Stimulated activated CD8-positive, alpha-beta memory T cell treated with anti-CD3 and anti-CD28 coated beads, Interleukin-7, amount 100 ng/mL, for 24 hours (primary cell): ENCODE measurements around the gene DMD.

Experiments used
- DNase-seq: peaks from one replicate; pipeline ENCODE4 v3.0.0-alpha.2; 2020; ENCODE audit warnings: low read depth

The DMD gene

DNA sequence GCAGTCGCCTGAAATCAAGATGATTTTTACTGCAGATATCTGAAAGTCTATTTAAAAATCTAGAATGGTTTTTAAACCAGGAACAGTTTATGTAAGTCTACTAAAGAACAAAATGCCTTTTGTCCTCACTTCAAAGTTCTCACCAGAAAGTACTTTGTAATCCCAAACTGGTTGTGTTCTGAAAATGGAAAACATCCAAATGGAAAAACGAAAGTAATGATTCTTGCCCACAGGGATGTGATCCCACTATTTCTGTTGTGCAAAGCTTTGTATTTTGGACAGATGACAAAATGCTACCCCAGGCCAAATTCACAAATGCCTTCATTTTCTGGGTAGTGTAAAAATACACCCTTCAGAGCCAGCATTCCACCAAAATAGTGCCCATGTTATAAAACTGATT, 1874.0 kb downstream of the DMD start:
- no peak for DNase-seq

DNA sequence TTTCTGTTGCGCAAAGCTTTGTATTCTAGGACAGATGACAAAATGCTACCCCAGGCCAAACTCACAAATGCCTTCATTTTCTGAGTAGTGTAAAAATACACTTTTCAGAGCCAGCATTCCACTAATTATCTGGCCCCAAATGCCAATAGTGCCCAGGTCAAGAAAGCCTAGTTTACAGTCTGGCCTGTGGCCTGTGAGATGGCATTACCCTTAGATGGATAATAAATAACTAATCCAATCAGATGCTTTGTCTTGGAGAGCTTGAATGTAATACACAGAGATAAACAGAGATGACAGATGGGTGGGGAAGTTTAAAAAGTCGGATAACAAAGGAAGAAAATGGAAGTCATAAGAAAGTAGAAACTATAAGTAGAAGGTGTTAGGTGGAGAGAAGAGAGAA, 1874.9 kb downstream of the DMD start:
- no peak for DNase-seq

DNA sequence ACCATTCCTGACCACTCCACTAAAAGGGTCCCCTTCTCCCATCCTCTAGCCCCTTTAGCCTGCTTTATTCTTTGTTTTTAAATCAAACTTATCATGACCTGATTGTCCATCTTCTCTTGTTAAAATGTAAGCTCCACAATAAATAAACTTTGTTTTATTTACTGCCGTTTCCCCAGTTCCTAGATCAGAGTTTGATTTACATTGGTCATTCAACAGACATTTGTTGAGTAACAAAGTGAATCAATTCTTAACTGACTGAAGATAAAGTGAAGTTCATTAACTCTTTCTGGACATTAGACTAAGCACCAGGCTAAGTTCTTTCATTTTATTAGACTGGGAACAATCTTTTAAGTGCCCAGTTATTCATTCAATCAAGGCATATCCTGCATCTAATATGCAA, 1876.4 kb downstream of the DMD start:
- DNase-seq, result no peak

DNA sequence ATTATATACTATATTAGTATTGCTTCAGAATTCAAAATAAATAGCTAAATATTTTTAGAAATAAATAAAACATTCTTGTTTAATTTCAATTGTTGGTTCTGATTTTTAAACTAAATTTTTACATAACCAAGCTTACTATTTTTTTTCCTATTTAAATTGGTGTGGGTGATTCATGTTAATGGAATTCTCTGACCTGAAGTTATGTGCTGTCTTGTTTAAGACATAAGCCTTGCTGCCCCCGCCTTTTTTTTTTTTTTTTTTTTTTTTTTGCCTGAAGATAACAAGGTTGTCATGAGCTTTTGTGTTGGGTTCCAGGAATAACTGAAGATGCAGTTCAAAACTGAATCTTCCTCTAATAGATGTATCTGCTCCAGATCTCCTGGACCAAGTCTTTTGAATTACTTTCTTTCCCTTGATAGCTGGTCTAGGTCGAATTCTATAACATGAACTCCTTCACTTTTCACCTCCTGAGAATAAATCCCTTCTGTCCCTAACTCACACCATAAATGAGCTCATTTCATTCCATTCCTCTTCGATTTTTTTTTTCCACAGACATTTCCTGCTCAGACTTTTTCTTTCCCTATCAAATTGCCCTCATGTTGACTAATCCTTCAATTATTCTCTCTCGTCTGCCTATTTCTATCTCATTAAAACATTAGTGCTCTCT, 1878.1 kb downstream of the DMD start:
- DNase-seq, result no peak

DNA sequence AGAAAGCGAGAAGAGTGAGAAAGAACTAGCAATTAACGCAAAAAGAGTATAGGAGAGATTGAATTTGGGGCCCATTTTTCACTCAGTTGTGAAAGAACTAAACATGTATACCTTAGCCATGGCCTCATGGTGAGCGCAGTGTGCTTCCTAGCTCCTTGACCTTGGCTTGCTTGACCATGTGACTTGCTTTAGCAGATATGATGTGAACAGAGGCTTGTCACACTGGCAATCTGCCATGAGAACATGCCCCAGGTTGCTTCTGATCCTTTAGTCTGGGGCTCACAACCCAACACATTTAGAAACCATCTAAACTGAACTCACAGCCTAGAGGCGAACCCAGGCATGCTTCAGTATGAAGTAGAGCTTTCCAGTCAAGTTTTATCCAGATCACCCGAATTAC, 1879.4 kb downstream of the DMD start:
- DNase-seq, result no peak

DNA sequence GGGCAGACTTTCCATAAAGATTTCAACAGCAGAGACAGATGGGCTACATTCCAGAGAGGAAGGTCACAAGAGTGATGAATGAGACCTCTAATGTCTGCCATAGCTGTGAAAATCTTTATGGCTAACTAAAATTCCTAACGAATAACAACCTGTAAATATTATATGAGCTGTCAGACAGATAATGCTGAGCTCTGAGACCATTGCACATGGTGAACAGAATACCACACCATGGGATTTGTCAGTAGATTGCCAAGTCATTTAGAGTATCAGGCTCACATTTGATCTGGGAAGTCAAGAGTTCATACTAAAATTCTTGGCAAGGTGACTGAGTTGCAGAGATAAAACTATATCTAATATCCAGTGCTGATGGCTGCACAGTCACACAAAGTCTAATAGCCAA, 1880.3 kb downstream of the DMD start:
- no peak for DNase-seq

DNA sequence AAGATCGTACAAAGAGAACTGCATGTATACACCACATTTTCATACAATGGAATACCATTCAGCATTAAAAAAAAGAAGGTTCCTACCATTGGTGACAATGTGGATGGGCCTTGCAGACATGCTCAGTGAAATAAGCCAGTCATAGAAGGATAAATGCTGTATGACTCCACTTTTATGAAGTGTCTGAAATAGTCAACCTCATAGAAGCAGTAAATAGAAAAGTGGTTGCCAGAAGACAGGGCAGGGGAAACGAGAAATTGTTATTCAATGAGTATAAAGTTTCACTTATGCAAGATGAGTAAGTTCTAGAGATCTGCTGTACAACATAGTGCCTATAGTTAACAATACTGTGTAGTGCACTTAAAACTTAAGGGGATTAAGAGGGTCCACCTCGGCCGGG, 1882.1 kb downstream of the DMD start:
- no peak for DNase-seq

DNA sequence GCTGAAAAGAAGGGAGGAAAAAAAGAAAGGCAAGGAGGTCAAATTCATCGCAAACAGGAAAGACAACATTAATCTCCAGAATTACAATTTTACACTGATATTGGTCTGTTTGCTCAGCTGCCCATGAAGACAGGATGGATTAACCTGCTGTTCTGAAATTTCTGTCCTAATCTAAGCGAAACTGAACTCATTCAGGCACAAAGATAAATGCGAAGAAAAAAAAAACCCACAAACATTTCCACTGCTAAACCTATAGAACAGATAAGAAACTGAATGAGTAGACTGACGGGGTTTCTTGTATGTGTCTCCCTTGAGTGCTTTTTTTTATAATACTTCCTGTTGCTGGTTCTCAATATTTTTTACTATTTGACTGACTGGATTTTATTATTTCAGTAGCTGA, 1887.7 kb downstream of the DMD start:
- no peak for DNase-seq

DNA sequence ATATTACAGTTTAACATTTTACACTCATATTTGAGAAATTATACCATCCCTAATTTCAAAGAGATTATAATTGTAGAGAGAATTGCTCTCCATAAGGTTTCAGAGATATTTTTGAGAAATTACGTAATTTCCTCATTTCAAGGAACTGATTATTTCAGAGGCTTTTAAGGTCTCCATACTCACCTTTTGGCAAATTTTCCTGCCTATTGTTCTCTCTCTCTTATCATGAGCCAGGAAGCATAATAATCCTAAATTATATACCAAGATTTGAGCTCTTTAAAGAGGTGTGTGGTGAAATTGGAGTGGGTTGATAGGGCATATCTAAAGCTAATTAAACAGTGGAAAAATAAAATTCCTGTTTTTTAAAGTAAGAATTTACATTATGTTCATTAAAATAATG, 1890.6 kb downstream of the DMD start:
- DNase-seq, result no peak

DNA sequence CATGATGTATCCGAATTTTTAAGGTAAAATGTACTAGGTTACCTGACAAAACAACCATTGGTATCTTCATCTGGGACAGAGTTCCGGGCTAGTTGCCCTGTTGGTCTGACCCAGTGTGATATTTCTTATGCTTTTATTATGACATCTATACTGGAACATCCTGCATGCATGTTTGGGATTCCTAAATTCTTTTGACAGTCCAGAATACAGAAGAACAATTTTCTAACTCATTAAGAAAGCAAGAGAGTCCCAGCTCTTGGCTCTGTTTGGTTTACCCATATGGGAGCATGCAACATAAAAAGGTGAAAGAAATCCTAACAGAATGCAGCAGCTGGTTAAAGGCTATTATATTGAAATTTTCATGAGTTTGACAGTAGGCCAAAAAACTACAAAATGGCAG, 1891.8 kb downstream of the DMD start:
- no peak for DNase-seq

DNA sequence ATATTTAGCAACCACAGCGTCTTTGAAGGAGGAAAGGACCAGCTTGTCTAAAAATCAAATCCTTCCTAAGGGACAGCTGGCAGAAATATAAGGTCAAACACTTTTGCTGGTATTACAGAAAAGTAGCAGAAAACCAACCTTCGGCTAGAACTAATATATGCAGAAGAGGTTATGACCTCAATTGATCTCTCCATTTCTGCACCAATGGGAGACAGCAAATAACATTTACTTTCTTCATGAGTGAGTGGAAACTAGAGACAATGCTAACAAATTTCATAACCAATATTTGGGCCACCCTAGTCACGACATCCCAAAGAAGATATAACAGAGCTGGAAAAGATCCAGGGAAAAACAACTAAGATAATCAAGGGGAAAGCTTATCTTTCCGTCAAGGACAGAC, 1892.5 kb downstream of the DMD start:
- DNase-seq, result no peak

DNA sequence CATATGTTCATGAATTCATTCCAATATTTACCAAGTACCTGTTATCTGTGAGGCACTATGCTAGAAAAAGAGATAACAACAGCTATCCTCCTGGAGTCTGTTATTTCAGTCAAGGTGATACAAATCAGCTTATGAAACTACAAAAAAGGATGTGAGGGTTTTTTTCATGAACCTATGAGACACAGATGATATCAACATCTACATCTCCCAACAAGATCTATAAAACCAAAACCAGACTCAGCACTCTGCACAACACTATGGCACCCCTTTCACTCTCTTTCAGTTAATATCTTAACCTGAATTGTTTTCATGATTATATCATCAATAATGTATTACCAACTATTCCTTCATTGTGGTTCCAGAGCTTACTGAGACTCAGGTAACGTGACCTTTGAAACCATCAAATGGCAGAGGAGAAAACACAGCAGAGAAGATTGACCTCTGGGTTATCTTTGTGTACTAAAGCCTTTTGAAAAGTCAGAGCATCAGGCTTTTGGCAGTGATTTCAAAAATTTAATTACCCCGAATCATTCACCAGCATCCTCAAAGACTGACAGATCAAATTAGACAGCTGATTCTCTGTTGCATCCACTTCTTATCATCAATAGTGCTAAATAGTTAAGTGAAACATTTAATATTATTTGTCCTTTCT, 1894.9 kb downstream of the DMD start:
- DNase-seq, result no peak

DNA sequence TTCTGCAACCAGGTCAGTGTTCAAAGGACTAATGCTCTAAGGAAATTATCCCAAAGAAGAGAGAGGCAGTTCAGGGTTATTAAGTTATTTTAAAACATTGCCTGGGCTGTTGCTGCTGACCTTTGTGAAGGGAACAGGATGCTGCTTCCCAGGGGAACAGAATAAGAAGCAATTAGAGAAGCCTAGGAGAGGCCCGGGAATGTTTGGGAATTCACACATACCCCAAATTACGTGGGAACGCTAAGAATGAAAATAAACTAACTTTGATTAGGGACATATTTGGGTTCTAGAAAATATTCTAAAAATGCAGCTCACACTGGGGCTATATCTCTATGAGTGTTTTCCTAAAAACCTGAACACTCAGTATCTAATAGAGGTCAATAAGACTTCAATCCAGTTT, 1896.4 kb downstream of the DMD start:
- no peak for DNase-seq

DNA sequence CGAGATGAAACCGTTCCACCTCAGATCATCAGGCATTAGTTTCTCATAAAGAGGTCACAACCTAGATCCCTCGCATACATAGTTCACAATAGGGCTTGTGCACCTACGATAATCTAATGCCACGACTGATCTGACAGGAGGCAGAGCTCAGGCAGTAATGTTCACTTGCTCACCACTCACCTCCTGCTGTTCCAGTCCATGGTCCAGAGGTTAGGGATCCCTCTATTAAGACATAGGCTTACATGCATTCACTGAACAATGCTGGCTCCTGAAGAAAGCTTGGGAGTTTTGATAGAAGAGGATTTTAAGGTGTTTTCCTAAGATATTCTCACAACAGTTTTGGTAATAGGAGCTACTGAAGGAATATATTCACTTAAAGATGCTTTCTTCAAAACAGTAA, 1903.4 kb downstream of the DMD start:
- no peak for DNase-seq

DNA sequence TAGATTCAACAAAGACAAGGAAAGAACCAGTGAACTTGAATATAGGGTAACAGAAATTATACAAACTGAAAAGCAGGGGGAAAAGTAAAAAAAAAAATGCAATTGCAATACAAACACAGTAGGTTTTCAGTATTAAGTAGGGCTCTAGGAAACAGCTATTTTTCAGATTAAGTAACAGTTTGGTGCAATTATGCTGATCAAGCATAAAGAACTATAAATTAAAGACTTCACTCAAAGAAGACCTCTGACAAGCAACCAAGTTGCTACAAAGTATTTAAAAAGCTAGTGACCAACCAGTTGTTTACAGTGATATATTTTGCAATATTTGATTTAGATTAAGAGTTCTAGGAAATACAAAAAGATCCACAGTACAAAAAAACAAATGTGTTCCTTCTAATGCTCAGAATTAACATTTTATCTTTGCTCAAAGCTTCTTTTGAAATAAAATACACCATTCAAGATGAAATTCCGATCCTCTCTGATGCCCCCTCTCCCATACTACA, 1908.7 kb downstream of the DMD start:
- no peak for DNase-seq

DNA sequence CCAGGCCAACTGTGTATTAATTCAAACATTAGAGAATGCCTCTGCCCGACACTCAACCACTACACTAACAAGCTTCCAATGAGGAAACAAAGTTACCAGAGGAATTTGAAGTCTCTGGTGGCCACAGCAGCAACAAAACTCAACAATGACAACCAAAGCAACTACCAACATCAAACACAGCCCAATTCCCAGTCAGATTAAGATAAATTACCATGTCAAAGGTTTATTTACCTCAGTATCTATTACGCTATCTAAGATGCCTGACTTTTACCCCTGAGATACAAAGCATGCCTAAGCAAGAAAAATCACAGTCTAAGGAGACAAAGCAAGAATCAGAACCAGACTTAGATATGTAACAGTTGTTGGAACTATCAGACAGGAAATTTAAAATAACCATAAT, 1909.4 kb downstream of the DMD start:
- no peak for DNase-seq

DNA sequence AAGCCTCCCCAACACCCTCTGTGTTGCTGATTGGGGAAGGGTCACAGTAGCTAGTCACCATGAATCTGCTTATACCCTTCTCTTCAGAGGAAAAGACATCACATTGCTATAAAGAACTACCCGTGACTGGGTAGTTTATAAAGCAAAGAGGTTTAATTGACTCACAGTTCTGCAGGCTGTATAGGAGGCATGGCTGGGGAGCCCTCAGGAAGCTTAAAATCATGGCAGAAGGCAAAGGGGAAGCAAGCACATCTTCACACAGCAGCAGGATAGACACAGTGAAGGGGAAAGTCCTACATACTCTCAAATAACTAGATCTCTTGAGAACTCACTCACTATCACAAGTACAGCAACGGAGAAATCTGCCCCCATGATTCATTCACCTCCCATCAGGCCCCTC, 1910.1 kb downstream of the DMD start:
- DNase-seq, result no peak

DNA sequence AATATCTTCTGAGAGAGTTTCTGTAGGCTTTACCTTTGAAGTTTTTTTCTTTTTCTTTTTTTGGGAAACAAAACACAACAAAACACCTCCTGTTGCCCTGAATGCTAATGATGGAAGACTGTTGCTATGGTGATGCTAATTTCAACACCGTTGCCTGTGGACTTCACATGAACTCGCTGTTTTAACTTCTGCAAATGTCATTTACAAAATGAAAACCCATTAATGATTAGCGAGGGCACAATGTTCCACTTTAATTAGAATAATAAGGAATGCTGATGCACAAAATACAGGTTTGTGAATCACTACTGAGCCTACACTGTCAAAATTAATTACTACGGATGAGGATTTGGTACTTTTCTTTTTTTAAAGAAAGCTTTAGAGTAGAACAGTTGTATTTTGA, 1912.4 kb downstream of the DMD start:
- no peak for DNase-seq

DNA sequence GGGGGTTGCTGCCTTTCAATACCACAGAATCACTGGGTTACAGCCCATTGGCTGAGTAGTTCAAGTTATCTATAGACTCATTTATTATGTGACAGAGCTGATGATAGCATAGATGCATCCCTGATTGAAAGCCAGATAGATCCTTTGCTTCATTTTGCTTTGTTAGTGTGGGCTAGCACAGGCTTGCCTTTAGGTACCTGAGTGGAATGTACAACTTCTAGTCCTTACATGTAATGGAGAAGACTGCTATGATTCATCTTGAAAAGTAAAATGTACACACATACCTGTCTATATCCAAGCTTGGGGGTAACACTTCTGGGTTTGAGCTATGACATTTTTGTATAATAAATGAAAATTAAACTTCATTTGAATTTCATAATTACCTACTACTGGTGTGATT, 1913.5 kb downstream of the DMD start:
- no peak for DNase-seq

DNA sequence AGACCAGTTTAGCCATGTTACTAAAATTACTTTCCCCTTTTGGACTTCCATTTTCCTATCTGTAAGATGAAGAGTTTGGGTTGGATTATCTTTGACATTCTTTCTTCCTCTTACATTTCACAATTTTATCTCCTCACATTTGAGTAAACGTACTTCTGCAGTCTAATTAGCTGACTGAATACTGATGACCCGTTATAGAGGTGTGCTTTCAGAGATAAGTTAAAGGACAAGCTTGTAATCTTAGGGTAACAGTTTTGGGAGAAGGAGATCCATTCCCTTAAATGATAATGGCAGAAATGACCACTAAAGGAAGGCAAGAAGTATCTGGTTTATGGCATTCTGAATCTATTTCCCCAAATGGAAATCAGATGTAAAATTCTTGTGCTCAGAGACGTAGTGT, 1916.9 kb downstream of the DMD start:
- DNase-seq, result no peak

DNA sequence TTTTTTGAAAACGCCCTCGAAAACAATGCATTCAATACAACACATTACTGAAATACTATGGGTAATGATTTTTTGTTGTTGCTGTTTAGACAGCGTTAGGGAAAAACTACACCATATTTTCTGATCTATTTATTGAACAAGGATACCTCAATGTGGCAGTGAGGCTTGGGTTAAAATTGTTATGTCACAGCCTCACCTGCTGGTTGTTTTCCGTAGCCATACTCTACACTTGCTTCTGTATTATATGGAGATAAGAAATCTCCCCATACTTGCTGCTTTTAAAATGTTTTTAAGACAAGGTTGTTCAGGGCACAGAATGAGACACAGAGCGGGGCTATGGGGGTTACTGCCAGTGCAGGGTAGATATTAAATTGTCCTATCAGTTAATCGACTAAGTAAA, 1917.9 kb downstream of the DMD start:
- no peak for DNase-seq

DNA sequence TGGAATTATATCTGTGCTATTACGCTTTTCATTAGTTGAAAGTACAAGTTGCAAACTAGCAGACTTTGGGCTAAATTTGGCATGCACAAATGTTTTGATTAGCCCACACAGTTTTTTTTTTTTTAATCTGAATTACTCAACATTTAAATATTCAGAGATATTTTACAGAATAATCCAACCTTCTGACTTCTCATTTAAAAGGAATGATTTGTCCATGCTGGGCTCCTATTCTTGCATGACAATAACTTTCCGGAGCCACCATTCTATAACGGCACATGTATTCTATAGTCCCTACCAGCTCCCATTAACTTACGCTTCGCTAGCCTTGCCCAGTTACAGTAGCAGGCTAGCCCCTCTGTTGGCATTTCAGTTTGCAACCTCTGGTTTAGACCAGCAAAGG, 1920.2 kb downstream of the DMD start:
- no peak for DNase-seq

DNA sequence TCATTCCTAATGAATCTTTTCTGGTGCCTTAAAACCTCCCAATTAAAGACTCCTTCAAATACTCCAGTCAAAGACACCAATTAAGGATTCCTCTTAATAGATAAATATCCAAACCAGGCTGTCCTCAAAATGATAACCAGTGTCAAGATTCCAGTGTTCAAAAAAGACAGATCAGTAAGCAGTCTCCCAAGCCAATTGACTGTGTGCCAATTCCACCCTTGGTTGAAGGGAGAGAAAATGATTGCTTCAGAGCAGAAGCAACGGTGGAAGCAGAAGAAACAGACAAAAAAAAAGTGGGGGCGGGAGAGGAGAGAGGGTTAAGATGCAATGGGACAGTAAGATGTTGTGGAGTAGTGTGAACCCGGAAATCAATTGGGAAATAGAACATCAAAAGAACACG, 1923.5 kb downstream of the DMD start:
- no peak for DNase-seq

DNA sequence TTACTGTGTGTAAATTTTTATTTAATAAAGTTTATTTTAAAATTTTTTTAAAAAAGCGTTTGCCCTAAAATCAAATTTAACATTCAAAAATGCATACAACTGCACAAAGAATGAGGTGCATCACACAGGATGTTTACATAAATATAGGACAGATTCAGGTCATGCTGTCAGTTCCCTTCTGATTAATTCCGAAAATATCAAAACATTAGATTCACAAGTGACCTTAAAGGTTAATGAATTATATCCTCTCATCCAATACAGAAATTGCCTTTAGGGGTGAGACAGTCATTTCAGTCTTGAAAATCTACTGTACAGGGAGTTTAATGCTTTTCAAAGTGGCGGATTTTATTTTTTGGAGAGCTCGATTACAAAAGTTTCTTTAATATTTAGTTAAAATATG, 1930.8 kb downstream of the DMD start:
- DNase-seq, result no peak
